Upper lobe of left lung (tissue), 4 donors: Measurements from ENCODE around the gene CBL.

Source experiments
- CTCF ChIP-seq, 6 experiments: fragments of 450-650 bp in 4 of 6; fragments of 200-600 bp in 2 of 6; sonication (generic) in 2 of 6; IDR thresholded peaks; one replicate each; pipeline ENCODE4 v1.5.1; 2016 to 2019; ENCODE audit warnings: antibody characterized with exemption in 6 of 6
- EP300 ChIP-seq, 4 donors: sonication (generic); formaldehyde crosslinking; IDR thresholded peaks; one replicate each; pipeline ENCODE4 v1.5.1; 2017; ENCODE audit warnings: antibody characterized with exemption in 4 of 4, control low read depth in 2 of 4
- POLR2A ChIP-seq, 4 donors: fragments of 450-650 bp; IDR thresholded peaks; one replicate each; pipeline ENCODE4 v1.5.1; 2016 to 2017; ENCODE audit warnings: antibody characterized with exemption in 4 of 4, mild to moderate bottlenecking in 2 of 4
- POLR2AphosphoS5 ChIP-seq, 2 donors: sonication (generic); formaldehyde crosslinking; IDR thresholded peaks; one replicate each; pipeline ENCODE4 v1.5.1; 2017; ENCODE audit warnings: antibody characterized with exemption in 2 of 2

- no peak for TF ChIP-seq CTCF (IDR thresholded peaks at IDR 0.05)
- no peak for TF ChIP-seq POLR2A (IDR thresholded peaks at IDR 0.05)
- no peak for TF ChIP-seq POLR2AphosphoS5 (IDR thresholded peaks at IDR 0.05)
- no peak for TF ChIP-seq EP300 (IDR thresholded peaks at IDR 0.05)
Observed at GRCh38 chr11:119167933-119168332, 38.2 kb upstream of the CBL start.
